Panc1 (cell line): ENCODE data around the gene MUC15. TPM values are rescaled to one million over a fixed set of nuclear protein-coding genes. Genes with fewer than 3 reads are reported as not detected.

Experiments
- ATAC-seq: fragments of 200-7000 bp; cut with Tn5 transposase; 2 replicates; pipeline ENCODE4 v1.9.1; 2020; ENCODE audit warnings: mild to moderate bottlenecking, moderate library complexity
- BruUV-seq: library from RNA; stranded (reverse); fragments of 400-500 nt; replicated peaks from 2 replicates; lab custom pipeline; 2021; lab: Mats Ljungman, UMichigan
- CTCF ChIA-PET: fragments of 300-600 bp; sonication (Branson Sonifier 250); formaldehyde crosslinking; loops from one replicate; lab custom pipeline; 2022; ENCODE audit warnings: antibody characterized with exemption; lab: Charles Lee
- POLR2A ChIA-PET: fragments of 300-600 bp; sonication (Branson Sonifier 250); formaldehyde crosslinking; loops from one replicate; lab custom pipeline; 2022; ENCODE audit warnings: antibody characterized with exemption; lab: Charles Lee
- DNase-seq: peaks from one replicate; pipeline ENCODE4 v3.0.0-alpha.2; 2010; ENCODE audit warnings: low read depth, low spot score
- H3K27ac ChIP-seq: 2 replicates; pipeline ENCODE4 v1.5.1; 2011; ENCODE audit warnings: mild to moderate bottlenecking, low read length, inconsistent platforms
- H3K27me3 ChIP-seq: fragments of 200-500 bp; sonication (Bioruptor generic); 2 replicates; pipeline ENCODE4 v1.6.0; 2014; ENCODE audit warnings: low read length, inconsistent platforms; ENCODE audit not compliant: control insufficient read depth, insufficient read depth
- H3K36me3 ChIP-seq: fragments of 200-500 bp; sonication (Bioruptor generic); 2 replicates; pipeline ENCODE4 v1.5.1; 2014; ENCODE audit warnings: inconsistent platforms, mild to moderate bottlenecking, low read length, moderate library complexity; ENCODE audit not compliant: control insufficient read depth, insufficient read depth
- H3K4me1 ChIP-seq: 2 replicates; pipeline ENCODE4 v1.5.1; 2011; ENCODE audit warnings: inconsistent platforms, mild to moderate bottlenecking, low read length, moderate library complexity; ENCODE audit not compliant: control insufficient read depth, insufficient read depth
- H3K4me3 ChIP-seq, 2 experiments: 2 replicates each; pipeline ENCODE4 v1.5.1; 2011 to 2012; ENCODE audit warnings: low read depth in 2 of 2, low read length in 2 of 2, mild to moderate bottlenecking in 2 of 2, inconsistent platforms in 1 of 2, moderate library complexity in 1 of 2
- H3K9me3 ChIP-seq: fragments of 200-500 bp; sonication (Bioruptor generic); 2 replicates; pipeline ENCODE4 v1.5.1; 2014; ENCODE audit warnings: low read depth, mild to moderate bottlenecking, inconsistent platforms, low read length, moderate library complexity; ENCODE audit not compliant: control insufficient read depth, insufficient read depth
- CTCF ChIP-seq: fragments of 450-650 bp; IDR thresholded peaks from 2 replicates; pipeline ENCODE4 v1.5.1; 2017; ENCODE audit warnings: mild to moderate bottlenecking
- POLR2AphosphoS5 ChIP-seq: IDR thresholded peaks from 2 replicates; pipeline ENCODE4 v1.6.1; 2012; ENCODE audit warnings: mild to moderate bottlenecking, low read depth, low read length, moderate library complexity
- REST ChIP-seq, 2 experiments: IDR thresholded peaks; 2 replicates each; pipeline ENCODE4 v1.6.1; 2011 to 2012; ENCODE audit warnings: low read depth in 2 of 2, control low read depth in 1 of 2, low read length in 1 of 2, mild to moderate bottlenecking in 1 of 2, moderate library complexity in 1 of 2; ENCODE audit not compliant: insufficient read depth in 1 of 2
- SIN3A ChIP-seq: IDR thresholded peaks from 2 replicates; pipeline ENCODE4 v1.6.1; 2012; ENCODE audit warnings: low read depth, mild to moderate bottlenecking, low read length, moderate library complexity, borderline replicate concordance; ENCODE audit not compliant: insufficient read depth
- TCF7L2 ChIP-seq: IDR thresholded peaks from 2 replicates; pipeline ENCODE4 v1.6.1; 2011; ENCODE audit warnings: mild to moderate bottlenecking, low read depth, low read length, inconsistent platforms
- in situ Hi-C: cut with HindIII; loops from 2 replicates; pipeline ENCODE4 v1.10.0; 2016; ENCODE audit warnings: low sequenced_read_pairs, low pct_unique_long_range_greater_than_20kb
- intact Hi-C: fragments of 100-400 bp; cut with micrococcal nuclease; formaldehyde crosslinking; loops from one replicate; pipeline ENCODE4 v1.10.0; 2022; ENCODE audit not compliant: unreplicated experiment
- total RNA-seq: library from RNA; stranded (reverse); gene quantifications from one replicate; pipeline ENCODE4 v1.2.1, GENCODE V29; 2021; ENCODE audit not compliant: unreplicated experiment

MUC15 gene
- total RNA-seq, 1 experiment from 2014 or later = not detected

- in situ Hi-C loops (no loop called here), intact Hi-C loops (no loop called here)
- BruUV-seq = no TSS peak
- Histone ChIP-seq H3K9me3 (no peaks in the 10 kb centered on the region), H3K27me3 (no peaks in the 10 kb centered on the region), H3K4me1 (no peaks in the 10 kb centered on the region), H3K27ac (no peak overlapping the region), H3K36me3 (no peaks in the 10 kb centered on the region), H3K4me3 (no peak overlapping the region)
- POLR2A ChIA-PET = no interaction called here
- no peak for TF ChIP-seq SIN3A
- TF ChIP-seq REST (IDR thresholded peaks at IDR 0.05; ENCODE audit: insufficient read depth in 1 of 2, low read depth in 2 of 2, low read length in 1 of 2) = no peak
- TF ChIP-seq CTCF = no peak
- no peak for TF ChIP-seq POLR2AphosphoS5
- TF ChIP-seq TCF7L2 = no peak
- ATAC-seq (no peak), DNase-seq (no peak)
- CTCF ChIA-PET = no interaction called here
These were observed 48.4 kb upstream of the MUC15 start for GRCh38 chr11:26620282-26621045.

- TF ChIP-seq SIN3A (no peak), REST (IDR thresholded peaks at IDR 0.05; ENCODE audit: insufficient read depth in 1 of 2, low read depth in 2 of 2, low read length in 1 of 2) (no peak), CTCF (no peak), TCF7L2 (no peak), POLR2AphosphoS5 (no peak)
- Histone ChIP-seq H3K27ac (no peak overlapping the region), H3K9me3 (no peaks in the 10 kb centered on the region), H3K36me3 (no peaks in the 10 kb centered on the region), H3K4me1 (no peaks in the 10 kb centered on the region), H3K27me3 (no peaks in the 10 kb centered on the region), H3K4me3 (no peak overlapping the region)
- no peak for DNase-seq
- ChIA-PET POLR2A (interaction anchor here (0.6 kb wide), 1 partner anchor 758 kb away, joined by 11 read pairs; no protein-coding TSS in a partner anchor), CTCF (no interaction called here)
- BruUV-seq = no TSS peak
- no peak for ATAC-seq
- in situ Hi-C loops = no loop called here
- intact Hi-C loops = no loop called here
These were observed 46.4 kb upstream of the MUC15 start for GRCh38 chr11:26618441-26618840.
